K562 (cell line): ENCODE results near the gene GPATCH2. TPM values are rescaled to one million over a fixed set of nuclear protein-coding genes. Genes with fewer than 3 reads are reported as not detected.

Source experiments
- ATAC-seq: fragments of 200-7000 bp; cut with Tn5 transposase; 3 replicates; pipeline ENCODE4 v1.9.1; 2020; ENCODE audit warnings: moderate library complexity
- BruUV-seq: library from RNA; stranded (reverse); fragments of 400-500 nt; replicated peaks from 2 replicates; lab custom pipeline; 2021; lab: Mats Ljungman, UMichigan
- CTCF ChIA-PET: fragments of 300-600 bp; formaldehyde crosslinking; extraction: SDS; loops from one replicate; lab custom pipeline; 2021; ENCODE audit warnings: low intra/inter-chr PET ratio; lab: Yijun Ruan, JAX
- POLR2A ChIA-PET: fragments of 300-600, 350-650 bp; sonication (Branson Sonifier 250); formaldehyde crosslinking; extraction: SDS; loops from one replicate; lab custom pipeline; 2021; ENCODE audit warnings: antibody characterized with exemption, inconsistent platforms; lab: Yijun Ruan, JAX
- DNase-seq, 4 experiments: peaks; one replicate each; pipeline versions ENCODE4 v3.0.0 to v3.0.0-alpha.2; 2011 to 2018; ENCODE audit warnings: low spot score in 3 of 4, mixed read lengths in 3 of 4; ENCODE audit errors: extremely low read depth in 1 of 4
- FAIRE-seq: peaks from 2 replicates; lab custom pipeline; 2011; peaks lifted over from hg19 to GRCh38; lab: Jason Lieb, UNC
- H2AFZ ChIP-seq: 2 replicates; pipeline ENCODE4 v1.6.0; 2011; ENCODE audit warnings: low read depth, low read length, control low read depth, inconsistent platforms
- H3K27ac ChIP-seq: fragments of 200-600 bp; 3 replicates; pipeline ENCODE4 v1.8.0; 2011; ENCODE audit warnings: low read depth, mild to moderate bottlenecking, control low read depth, inconsistent platforms, low read length, moderate library complexity, mixed read lengths; ENCODE audit errors: extremely low read depth
- H3K27me3 ChIP-seq, 2 experiments: fragments of 300-600 bp in 1 of 2; 2 replicates in 1 of 2; 3 replicates in 1 of 2; pipeline versions ENCODE4 v1.6.0 to v1.8.0; 2011; ENCODE audit warnings: inconsistent platforms in 2 of 2, low read length in 2 of 2, mild to moderate bottlenecking in 1 of 2, mixed read lengths in 1 of 2, moderate library complexity in 1 of 2; ENCODE audit not compliant: control insufficient read depth in 2 of 2, insufficient read depth in 2 of 2
- H3K36me3 ChIP-seq: fragments of 300-600 bp; 3 replicates; pipeline ENCODE4 v1.8.0; 2011; ENCODE audit warnings: mild to moderate bottlenecking, low read length, inconsistent platforms; ENCODE audit not compliant: control insufficient read depth, insufficient read depth
- H3K4me1 ChIP-seq, 2 experiments: fragments of 200-600 bp in 1 of 2; replicated peaks in 1 of 2; 2 replicates in 1 of 2; 3 replicates in 1 of 2; pipeline versions ENCODE4 v1.5.1 to v1.8.0; 2011; ENCODE audit warnings: inconsistent platforms in 2 of 2, low read length in 2 of 2, mild to moderate bottlenecking in 1 of 2, mixed read lengths in 1 of 2, moderate library complexity in 1 of 2; ENCODE audit not compliant: control insufficient read depth in 2 of 2, insufficient read depth in 2 of 2
- H3K4me2 ChIP-seq: 2 replicates; pipeline ENCODE4 v1.6.1; 2011; ENCODE audit warnings: low read length, control low read depth, inconsistent platforms, mixed read lengths; ENCODE audit not compliant: insufficient read depth
- H3K4me3 ChIP-seq: fragments of 200-600 bp; sonication (generic), shearing (Covaris generic); 2 replicates; pipeline ENCODE4 v1.5.1; 2016; ENCODE audit warnings: control low read depth, inconsistent platforms
- H3K79me2 ChIP-seq: fragments of 200-600 bp; 3 replicates; pipeline ENCODE4 v1.8.0; 2011; ENCODE audit warnings: low read length, inconsistent platforms; ENCODE audit not compliant: control insufficient read depth, insufficient read depth
- H3K9ac ChIP-seq, 2 experiments: 2 replicates each; pipeline versions ENCODE4 v1.6.0 to v1.6.1; 2011; ENCODE audit warnings: low read depth in 2 of 2, low read length in 2 of 2, control low read depth in 1 of 2, inconsistent platforms in 1 of 2, mild to moderate bottlenecking in 1 of 2, mixed read lengths in 1 of 2; ENCODE audit not compliant: insufficient read depth in 1 of 2
- H3K9me1 ChIP-seq: one replicate; pipeline ENCODE4 v1.6.0; 2011; ENCODE audit warnings: inconsistent platforms, mild to moderate bottlenecking, low read length, moderate library complexity; ENCODE audit not compliant: control insufficient read depth, insufficient read depth
- H3K9me3 ChIP-seq: replicated peaks from 2 replicates; pipeline ENCODE4 v1.5.1; 2011; ENCODE audit warnings: low read depth, low read length, inconsistent platforms; ENCODE audit not compliant: control insufficient read depth, insufficient read depth
- H4K20me1 ChIP-seq: replicated peaks from 2 replicates; pipeline ENCODE4 v1.6.1; 2011; ENCODE audit warnings: low read length, inconsistent platforms, mixed read lengths; ENCODE audit not compliant: control insufficient read depth, insufficient read depth
- E2F1 ChIP-seq: sonication (generic); formaldehyde crosslinking; IDR thresholded peaks from 2 replicates; pipeline ENCODE4 v1.8.1; 2023; ENCODE audit warnings: mild to moderate bottlenecking, missing genetic modification reagents, moderate library complexity
- MITF ChIP-seq: IDR thresholded peaks from 2 replicates; pipeline ENCODE4 v1.6.1; 2014; ENCODE audit warnings: antibody characterized with exemption
- SRSF7 ChIP-seq: fragments of 200-400 bp; formaldehyde crosslinking; optimal IDR thresholded peaks from 2 replicates; pipeline ENCODE3; 2017; ENCODE audit warnings: mild to moderate bottlenecking, low read depth, low read length
- ZBTB17 ChIP-seq: fragments of 450-650 bp; formaldehyde crosslinking; IDR thresholded peaks from 2 replicates; pipeline ENCODE4 v1.4.0; 2020; ENCODE audit warnings: mild to moderate bottlenecking
- ZBTB49 ChIP-seq: sonication (generic); formaldehyde crosslinking; IDR thresholded peaks from 2 replicates; pipeline ENCODE4 v1.8.0; 2022; ENCODE audit warnings: missing genetic modification reagents, mild to moderate bottlenecking, borderline replicate concordance
- ZNF561 ChIP-seq: fragments of 450-650 bp; formaldehyde crosslinking; conservative IDR thresholded peaks from 2 replicates; pipeline ENCODE4 v1.4.0; 2020; ENCODE audit warnings: mild to moderate bottlenecking, moderate library complexity
- ZNF639 ChIP-seq, 2 experiments: fragments of 200-800 bp in 1 of 2; sonication (Bioruptor generic) in 1 of 2; sonication (generic) in 1 of 2; formaldehyde crosslinking in 1 of 2; IDR thresholded peaks in 1 of 2; conservative IDR thresholded peaks in 1 of 2; 2 replicates each; pipeline versions ENCODE4 v1.5.0 to v1.6.1; 2016 to 2020; ENCODE audit warnings: missing compliant biosample characterization in 1 of 2, missing genetic modification characterization in 1 of 2, missing genetic modification reagents in 1 of 2
- ZNF77 ChIP-seq: fragments of 250-450 bp; sonication (Bioruptor Pico); IDR thresholded peaks from 2 replicates; pipeline ENCODE4 v1.5.0; 2020
- WGBS: fragments of 100-300 bp; shearing (Covaris generic); methylation state at CpG from one replicate; pipeline ENCODE4 v1.1.6; 2016; ENCODE audit warnings: low coverage, mixed read lengths; ENCODE audit not compliant: insufficient coverage; ENCODE audit errors: missing lambda C conversion rate; 5-methylcytosine and 5-hydroxymethylcytosine counted together
- in situ Hi-C: fragments of 300-500 bp; cut with MboI; formaldehyde crosslinking; loops from 4 replicates; pipeline ENCODE4 v1.15.0; 2018; ENCODE audit warnings: inconsistent platforms, mixed read lengths
- intact Hi-C: fragments of 100-400 bp; cut with micrococcal nuclease; formaldehyde crosslinking; loops from 2 replicates; pipeline ENCODE4 v1.14.2; 2022
- polyA plus RNA-seq, 8 experiments: library from polyadenylated mRNA; depleted of rRNA in 4 of 8; stranded (reverse) in 5 of 8; unstranded in 3 of 8; fragments of >200 nt; fragmentation: Nextera tagmentation in 2 of 8; fragmentation: Illumina TruSeq in 1 of 8; extraction: Ambion mirVana in 2 of 8; extraction: Trizol in 1 of 8; gene quantifications; 2 replicates each; pipeline versions ENCODE4 v1.2.1 to v1.2.3, GENCODE V29; 2011 to 2014; ENCODE audit warnings: inconsistent platforms in 1 of 8, missing spikeins in 1 of 8
- total RNA-seq, 7 experiments: library from RNA; depleted of rRNA in 6 of 7; stranded (reverse); fragments of >200 nt in 6 of 7; fragmentation: Illumina TruSeq in 2 of 7; extraction: Trizol in 2 of 7; gene quantifications; 2 replicates each; pipeline versions ENCODE4 v1.2.1 to v1.2.3, GENCODE V29; 2011 to 2021; ENCODE audit warnings: low replicate concordance in 1 of 7
- TF ChIP-seq, protein P1 (sequence below): IDR thresholded peaks from 2 replicates; pipeline ENCODE4 v1.6.1; 2012; ENCODE audit warnings: low read depth, low read length, improper control_type of control experiment, borderline replicate concordance

Gene GPATCH2
- total and polyA plus RNA-seq, 9 of the 15 experiments (the other 6 are each of a cell fraction or from before 2014, with no cell fraction given) = 0.38 to 2.0 (median 0.55) TPM

DNA sequence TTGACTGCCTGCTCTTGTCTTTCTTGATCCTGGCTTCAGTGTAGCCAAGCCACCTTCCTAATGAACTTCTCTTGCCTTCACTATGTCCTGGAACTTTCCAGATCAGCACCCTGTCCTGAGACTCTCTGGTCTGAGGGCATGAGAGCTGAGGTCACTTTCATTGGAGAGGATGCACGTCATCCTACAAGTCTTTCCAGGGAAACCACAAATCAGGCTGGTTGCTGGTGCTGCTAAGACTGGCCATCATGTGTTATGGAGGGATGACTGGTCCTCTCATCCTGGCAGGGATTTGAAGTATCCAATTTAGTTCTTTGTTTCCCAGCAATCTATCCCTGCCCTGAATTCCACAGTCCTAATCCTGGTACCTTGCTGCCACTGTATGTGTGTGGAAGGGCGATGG is 228.6 kb downstream of the GPATCH2 start (continued):
- TF ChIP-seq ZBTB49 (CRISPR knock-in tag) (no peak), ZNF77 (CRISPR knock-in tag) (no peak), MITF (no peak), SRSF7 (no peak)

- Histone ChIP-seq H3K9me3 (no peaks in the 10 kb centered on the region), H3K4me3 (no peak overlapping the region), H3K36me3 (no peaks in the 10 kb centered on the region), H4K20me1 (no peaks in the 10 kb centered on the region), H3K9me1 (no peaks in the 10 kb centered on the region), H3K27ac (no peak overlapping the region), H3K79me2 (no peaks in the 10 kb centered on the region), H3K9ac (no peak overlapping the region), H3K4me1 (no peaks in the 10 kb centered on the region), H3K27me3 (no peaks in the 10 kb centered on the region)
- 6% methylated on average over 1 of the region's 1 CpG for WGBS
- no peak for DNase-seq
- POLR2A ChIA-PET = no interaction called here
- intact Hi-C loops = no loop called here
- BruUV-seq = no TSS peak
- no peak for FAIRE-seq
- CTCF ChIA-PET = no interaction called here
- TF ChIP-seq, protein P1, sequence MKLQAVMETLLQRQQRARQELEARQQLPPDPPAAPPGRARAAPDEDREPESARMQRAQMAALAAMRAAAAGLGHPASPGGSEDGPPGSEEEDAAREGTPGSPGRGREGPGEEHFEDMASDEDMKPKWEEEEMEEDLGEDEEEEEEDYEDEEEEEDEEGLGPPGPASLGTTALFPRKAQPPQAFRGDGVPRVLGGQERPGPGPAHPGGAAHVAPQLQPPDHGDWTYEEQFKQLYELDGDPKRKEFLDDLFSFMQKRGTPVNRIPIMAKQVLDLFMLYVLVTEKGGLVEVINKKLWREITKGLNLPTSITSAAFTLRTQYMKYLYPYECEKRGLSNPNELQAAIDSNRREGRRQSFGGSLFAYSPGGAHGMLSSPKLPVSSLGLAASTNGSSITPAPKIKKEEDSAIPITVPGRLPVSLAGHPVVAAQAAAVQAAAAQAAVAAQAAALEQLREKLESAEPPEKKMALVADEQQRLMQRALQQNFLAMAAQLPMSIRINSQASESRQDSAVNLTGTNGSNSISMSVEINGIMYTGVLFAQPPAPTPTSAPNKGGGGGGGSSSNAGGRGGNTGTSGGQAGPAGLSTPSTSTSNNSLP = no peak
- TF ChIP-seq ZNF639 (CRISPR knock-in tag; conservative IDR thresholded peaks at IDR 0.05 in 1 of 2, IDR thresholded peaks at IDR 0.05 in 1 of 2) (no peak), E2F1 (CRISPR knock-in tag) (no peak), ZBTB17 (CRISPR knock-in tag) (no peak), ZNF561 (CRISPR knock-in tag) (no peak)
- TF ChIP-seq, all 486 proteins: peak for 0
- in situ Hi-C loops = no loop called here
- ATAC-seq = no peak
- Histone ChIP-seq H2AFZ (no peak overlapping the region), H3K4me2 (no peak overlapping the region)
Observed at GRCh38 chr1:217393896-217394295, 237.0 kb downstream of the GPATCH2 start.
